GM12891 (cell line): ENCODE measurements around the gene HK1.

Experiments used
- POLR2A ChIP-seq: IDR thresholded peaks from 2 replicates; pipeline ENCODE4 v1.6.1; 2011; ENCODE audit warnings: low read depth, low read length, control low read depth
- POLR2AphosphoS5 ChIP-seq: IDR thresholded peaks from 2 replicates; pipeline ENCODE4 v1.6.1; 2011; ENCODE audit warnings: low read depth, low read length, control low read depth
- SPI1 ChIP-seq: IDR thresholded peaks from 2 replicates; pipeline ENCODE4 v1.6.1; 2011; ENCODE audit warnings: low read depth, low read length, control low read depth

DNA sequence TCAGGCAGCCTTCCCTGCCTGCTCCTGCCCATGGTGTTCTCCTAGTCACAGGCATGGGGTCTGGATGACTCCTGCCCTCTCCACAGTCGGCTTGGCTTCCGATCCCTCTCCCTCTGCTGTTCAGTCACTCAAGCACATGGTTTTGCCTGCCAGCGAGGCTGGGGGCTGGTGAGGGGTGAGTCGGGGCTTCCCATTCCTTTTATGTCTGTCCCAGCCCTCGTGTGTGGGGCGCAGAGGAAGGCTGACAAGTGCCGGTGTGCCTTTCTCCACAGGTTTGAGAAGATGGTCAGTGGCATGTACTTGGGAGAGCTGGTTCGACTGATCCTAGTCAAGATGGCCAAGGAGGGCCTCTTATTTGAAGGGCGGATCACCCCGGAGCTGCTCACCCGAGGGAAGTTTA, 98.4 kb downstream of the HK1 start:
- TF ChIP-seq POLR2A (no peak), SPI1 (no peak), POLR2AphosphoS5 (no peak)
